HG03159 (cell line): ENCODE measurements around the gene ADA.
"Not testable (repeated sequence)": the region's sequence is repeated elsewhere in the genome, so short reads cannot be mapped to it uniquely, and the experiment has no call there.

Experiments
- ATAC-seq: cut with Tn5 transposase; IDR thresholded peaks from one replicate; pipeline ENCODE4 v1.9.1; 2021; ENCODE audit warnings: mild to moderate bottlenecking, moderate library complexity; ENCODE audit not compliant: unreplicated experiment

The ADA gene

DNA sequence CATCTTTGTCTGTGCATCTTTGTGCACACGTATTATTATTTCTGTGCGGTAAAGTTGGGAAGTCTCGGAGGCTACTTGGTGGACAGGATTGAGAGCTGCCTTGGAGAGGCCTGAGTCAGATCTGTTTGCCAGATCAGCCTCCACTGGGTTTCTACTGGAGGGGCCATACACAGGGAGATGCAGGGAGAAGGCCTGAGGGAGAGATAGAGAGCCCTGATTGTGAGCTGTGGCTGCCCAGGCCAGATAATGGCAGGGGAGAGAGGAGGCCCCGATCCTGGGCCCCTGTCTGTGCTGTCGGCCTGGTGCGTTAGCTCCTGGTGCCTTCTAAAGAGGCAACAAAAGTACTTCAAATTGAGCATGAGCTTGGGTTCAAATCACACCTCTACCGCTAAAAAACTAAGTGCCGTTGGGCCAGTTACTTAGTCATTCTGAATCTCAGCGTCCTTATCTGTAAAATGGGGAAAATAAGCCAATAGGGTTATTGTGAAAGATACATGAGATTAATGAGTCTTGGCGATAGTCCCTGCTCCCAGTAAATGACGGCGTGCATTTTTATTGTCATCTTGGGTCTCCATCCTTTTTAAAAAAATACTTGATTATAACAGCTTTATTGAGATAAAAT lies 27.6 kb upstream of the ADA start:
- ATAC-seq = no peak

DNA sequence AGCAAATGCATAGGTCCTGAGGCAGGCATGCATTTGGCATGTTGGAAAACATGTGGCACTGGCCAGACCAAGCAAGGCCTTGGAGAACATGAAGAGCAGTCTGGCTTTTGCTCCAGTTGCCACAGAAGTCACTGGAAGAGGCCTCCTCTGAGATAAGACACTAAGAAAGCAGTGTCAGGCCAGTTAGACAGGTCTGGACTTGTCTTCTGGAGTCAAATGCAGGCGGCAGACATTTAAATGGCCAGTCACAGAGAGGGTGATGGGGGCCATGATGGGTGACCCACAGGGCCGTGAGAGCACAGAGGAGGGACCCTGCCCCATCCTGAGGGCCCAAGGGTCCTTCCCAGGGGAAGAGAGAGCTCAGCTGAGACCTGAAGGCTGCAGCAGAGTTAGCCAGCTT lies 26.7 kb upstream of the ADA start:
- ATAC-seq = no peak

DNA sequence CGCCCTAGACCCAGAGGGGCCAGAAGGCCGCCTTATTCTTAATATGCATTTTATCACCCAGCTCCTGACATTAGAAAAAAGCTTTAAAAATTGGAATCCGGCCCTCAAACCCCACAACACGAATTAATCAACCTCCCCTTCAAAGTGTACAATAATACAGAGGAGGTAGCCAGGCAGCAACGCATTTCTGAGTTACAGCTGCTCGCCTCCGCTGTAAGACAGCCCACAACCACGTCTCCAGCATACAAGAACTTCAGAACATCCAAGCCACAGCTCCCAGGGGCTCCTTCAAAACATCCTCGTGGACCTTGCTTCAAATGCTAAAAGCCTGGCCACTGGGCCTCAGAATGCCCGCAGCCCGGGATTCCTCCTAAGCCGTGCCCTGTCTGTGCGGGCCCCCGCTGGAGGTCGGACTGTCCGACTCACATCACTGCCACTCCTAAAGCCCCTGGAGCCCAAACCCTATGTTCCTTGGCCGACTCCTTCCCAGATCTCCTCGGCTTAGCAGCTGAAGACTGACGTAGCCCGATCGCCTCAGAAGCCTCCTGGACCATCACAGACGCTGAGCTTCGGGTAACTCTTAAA lies 20.9 kb upstream of the ADA start:
- not testable (repeated sequence) for ATAC-seq

DNA sequence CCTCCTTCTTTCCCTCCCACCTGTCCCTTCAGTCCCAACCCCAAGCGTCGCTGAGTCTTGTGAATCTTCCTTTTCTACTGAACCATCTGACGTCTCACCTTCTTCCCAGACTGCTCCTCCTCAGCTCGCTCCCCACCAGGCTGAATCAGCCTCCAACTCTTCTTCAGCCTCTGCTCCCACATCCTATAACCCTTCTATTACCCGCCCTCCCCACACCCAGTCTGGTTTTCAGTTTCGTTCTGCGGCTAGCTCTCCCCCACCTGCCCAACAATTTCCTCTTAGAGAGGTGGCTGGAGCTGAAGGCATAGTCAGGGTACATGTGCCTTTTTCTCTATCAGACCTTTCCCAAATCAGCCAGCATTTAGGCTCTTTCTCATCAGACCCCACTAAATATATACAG lies 20.0 kb upstream of the ADA start:
- ATAC-seq = not testable (repeated sequence)

DNA sequence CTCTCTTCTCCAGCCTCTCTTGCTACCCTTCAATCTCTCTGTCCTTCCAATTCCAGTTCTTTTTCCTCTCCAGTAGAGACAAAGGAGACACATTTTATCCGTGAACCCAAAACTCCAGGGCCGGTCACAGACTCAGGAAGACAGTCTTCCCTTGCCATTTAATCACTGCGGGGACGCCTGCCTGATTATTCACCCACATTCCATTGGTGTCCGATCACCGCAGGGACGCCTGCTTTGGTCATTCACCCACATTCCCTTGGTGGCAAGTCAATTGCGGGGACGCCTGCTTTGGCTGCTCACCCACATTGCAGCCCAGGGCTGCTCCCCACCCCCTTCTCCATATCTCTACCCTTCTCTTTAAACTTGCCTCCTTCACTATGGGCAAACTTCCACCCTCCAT lies 19.4 kb upstream of the ADA start:
- not testable (repeated sequence) for ATAC-seq

DNA sequence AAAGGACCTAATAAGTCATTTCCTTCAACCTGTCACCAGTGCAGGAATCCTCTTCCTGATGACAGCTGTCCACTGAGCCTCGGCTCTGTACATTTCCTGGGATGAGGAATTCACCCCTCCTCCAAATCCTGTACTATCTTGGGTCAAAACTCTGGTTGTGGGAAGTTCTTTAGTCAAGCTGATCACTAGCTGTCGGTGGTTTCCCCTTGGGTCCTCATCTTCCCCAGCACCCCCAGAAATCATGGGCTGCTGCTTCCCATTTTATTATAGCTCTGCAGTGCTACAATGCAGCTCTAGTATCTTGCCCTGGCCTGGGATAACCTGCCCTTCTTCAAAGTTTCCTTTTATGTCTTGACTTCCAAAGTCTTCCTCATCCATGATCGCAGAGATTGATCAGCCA lies 14.6 kb upstream of the ADA start:
- ATAC-seq = no peak

DNA sequence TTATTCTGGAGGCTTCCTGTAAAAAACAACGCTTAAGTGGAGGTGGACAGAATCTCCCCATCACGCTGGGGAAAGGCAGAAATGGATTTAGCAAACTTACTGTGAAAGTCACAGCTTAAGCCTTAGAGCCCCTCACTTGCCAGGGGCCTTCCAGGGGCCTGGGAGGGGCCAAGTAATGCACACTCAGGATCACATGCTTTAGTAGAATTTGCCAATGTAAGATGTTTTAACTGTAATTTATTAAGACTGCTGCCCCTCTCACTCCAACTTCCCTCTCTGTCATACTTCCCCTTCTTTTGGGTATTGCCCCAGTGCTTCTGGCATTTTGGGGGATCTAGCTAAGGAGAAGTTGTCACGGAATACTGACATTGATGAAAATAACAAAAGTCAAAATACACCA lies 12.6 kb upstream of the ADA start:
- no peak for ATAC-seq

DNA sequence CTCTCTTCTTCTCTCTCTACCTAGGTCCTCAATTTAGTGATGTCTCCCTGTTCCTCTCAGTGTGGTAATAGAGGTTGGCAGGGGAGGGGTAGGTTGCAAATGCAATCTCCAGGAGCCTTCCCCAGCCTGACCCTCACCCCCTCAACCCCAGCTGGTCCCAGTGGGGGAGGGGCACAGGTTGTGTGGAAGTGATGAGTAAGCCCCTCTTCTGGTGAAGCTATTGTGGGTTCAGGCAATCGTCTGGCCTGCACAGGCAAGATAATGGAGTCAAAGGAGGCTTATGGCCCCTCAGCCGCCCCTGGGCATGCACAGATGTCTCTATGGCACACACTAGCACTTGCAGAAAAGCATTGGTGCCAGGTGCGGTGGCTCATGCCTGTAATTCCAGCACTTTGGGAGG lies 10.8 kb upstream of the ADA start:
- ATAC-seq = no peak

DNA sequence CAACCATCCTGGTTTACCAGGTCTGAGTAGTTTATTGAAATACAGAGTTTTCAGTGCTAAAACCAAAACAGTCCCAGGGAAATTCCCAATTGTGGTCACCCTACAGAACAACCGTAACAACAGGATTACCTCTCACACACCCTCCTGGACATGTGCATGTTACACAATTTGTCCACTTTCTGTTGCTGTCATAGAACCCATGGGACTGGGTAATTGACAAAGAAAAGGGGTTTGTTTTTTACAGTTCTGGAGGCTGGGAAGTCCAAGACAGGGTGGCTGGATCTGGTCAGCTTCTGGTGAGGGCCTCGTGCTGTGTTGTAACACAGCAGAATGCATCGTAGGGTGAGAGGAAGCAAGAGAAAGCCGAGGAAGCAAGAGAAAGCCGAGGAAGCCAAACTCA lies 9.1 kb upstream of the ADA start:
- no peak for ATAC-seq

DNA sequence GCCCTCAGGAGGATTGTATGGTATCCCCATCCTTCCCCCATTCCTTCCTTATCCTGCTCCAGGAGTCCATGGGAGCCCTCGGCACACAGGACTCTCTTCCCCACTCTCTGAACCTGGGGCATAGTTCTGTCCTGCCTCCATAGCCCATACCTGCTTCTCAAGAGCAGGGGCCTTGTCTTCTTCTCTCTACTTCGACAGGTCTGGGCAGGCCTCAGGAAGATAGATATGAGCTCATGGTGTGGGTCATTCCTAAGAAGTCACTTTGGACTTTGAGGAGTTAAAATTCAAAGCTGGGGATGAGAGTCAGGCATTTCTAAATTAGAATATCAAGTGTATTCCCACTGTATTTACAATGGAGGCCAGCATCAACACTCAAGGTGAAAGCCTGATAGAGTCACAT lies 8.4 kb upstream of the ADA start:
- no peak for ATAC-seq

DNA sequence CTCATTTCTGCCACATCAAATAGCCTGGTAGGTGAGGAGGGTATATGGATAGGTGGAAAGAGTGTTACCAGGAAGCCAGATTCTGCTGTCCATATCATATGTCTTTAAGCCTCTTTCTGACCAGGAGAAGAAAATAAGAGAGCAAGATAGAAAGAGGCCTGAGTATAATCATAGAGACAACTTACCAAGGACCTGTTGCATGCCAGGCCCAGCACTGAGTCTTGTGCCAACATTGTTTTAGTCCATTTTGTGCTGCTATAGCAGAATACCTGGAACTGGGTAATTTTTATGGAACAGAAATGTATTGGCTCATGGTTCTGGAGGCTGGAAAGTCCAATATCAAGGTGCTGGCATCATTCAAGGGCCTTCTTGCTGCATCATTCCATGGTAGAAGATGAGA lies 7.3 kb upstream of the ADA start:
- ATAC-seq = no peak

DNA sequence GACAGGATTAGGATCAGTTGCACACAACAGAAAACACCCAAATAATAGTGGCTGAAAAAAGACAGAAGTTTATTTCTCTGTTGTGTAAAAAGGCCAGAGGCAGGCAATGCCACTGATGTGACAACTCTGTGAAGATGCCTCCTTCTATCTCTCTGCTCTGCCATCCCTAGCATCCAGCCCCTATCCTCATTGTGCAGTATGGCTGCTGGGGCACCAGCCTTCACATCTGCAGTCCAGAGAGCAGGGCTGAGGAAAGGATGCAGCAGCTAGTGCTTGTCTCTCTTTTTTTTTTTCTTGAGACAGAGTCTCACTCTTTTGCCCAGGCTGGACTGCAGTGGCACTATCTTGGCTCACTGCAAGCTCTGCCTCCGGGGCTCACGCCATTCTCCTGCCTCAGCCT lies 6.4 kb upstream of the ADA start:
- ATAC-seq = no peak

DNA sequence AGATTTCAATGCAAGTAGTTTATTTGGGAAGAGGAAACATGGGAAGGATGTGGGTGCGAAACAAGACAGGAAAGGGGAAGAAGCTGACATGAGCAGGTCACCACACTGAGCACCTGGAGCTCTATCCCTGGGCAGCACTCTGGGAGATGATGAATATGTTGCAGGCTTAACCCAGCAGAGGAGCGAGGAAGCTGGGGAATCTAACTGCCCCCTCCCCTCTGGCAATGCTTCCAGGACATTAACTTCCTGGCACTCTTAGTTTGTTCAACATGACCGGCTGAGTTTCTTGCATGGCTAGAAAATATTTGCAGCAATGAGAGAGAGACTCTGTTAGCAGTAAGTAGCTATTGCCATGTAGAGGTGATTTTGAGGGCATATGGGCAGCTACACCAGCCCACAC lies 4.9 kb upstream of the ADA start:
- ATAC-seq = no peak

DNA sequence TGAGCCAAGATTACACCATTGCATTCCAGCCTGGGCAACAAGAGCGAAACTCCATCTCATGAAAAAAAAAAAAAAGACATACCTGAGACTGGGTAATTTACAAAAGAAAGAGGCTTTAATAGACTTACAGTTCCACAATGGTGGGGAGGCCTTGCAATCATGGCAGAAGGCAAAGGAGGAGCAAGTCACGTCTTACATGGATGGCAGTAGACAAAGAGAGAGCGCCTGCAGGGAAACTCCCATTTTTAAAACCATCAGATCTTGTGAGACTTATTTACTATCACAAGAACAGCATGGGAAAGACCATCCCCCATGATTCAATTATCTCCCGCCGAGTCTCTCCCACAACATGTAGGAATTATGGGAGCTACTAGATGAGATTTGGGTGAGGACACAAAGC lies 2.7 kb upstream of the ADA start:
- ATAC-seq = not testable (repeated sequence)

DNA sequence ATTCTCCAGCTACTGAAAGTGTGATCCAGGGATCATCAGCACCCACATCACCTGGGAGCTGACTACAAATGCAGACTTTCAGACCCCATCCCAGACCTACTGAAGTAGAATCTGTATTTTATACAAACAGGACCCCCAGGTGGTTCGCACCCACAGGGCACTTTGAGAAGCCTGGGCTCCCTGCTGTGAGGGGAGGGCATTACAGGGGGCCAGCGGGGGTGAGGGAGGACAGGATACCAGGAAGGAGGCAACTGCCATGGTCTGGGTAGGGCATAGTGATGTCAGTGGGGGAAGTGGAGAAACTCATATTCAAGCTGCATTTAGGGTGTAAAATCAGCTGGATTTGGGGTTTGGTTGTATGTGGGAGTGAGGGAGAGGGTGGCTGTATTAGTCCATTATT lies 2.0 kb upstream of the ADA start:
- ATAC-seq = no peak

DNA sequence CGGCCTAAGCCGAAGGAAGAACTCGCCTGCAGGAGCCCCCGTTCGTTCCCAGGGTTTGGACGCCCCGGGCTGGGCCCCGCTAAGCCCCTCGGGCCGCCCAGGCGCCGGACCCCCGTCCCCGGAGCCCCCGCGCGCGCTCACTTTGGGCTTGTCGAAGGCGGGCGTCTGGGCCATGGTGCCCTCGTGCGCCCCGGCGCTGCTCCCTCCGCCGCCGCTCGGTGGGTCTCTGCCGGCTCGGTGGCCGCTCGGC lies 140 bp downstream of the ADA start:
- peak; percentile 6 for ATAC-seq

DNA sequence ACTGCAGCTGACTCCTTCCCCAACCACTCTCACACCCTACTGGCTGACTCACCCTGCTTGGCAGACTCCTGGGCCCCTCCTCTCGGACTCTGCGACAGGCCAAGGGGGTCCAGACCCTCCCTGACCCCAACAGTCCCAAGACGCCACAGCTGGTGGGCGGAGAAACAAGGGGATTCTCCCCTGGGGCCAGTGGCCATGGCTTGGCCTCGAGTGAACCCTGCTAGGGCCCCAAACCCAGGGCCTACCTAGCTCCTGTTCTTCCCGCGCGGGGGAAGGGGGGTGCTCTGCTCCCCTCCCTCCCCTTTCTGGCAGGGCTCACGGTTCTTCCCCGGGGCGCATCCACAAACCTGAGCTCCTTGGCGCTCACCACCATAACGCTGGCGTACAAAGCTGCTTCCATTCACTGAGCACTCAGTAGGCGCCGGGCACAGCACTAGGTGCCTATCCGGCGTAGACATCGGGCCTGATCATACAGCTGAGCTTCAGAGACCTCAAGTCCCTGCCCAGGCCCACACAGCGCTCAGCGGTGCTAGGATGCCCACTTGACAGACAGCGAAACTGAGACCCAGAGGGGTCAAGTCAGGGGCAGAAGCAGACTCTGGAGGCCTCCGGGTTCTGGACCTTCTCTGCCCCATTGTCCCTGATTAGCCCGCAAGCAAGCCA lies 597 bp downstream of the ADA start:
- peak; percentile 6 for ATAC-seq

DNA sequence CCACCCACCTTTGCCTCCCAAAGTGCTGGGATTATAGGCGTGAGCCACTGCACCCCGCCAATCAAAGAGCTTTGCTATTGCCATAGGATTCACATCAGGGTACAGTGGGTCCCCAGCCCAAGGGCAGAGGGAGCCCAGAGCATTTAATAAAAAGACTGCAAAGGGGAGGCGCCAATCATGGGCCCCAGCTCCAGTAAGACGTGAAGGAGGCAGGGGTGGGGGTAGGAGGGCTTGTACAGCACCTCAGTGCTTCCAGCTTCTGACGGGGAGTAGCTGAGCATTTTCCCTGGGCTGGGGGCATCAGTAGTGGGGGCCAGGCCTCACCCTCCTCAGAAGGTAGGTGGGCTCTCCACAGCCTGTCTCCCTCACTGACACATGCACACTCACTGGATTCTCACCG lies 1.5 kb downstream of the ADA start:
- no peak for ATAC-seq

DNA sequence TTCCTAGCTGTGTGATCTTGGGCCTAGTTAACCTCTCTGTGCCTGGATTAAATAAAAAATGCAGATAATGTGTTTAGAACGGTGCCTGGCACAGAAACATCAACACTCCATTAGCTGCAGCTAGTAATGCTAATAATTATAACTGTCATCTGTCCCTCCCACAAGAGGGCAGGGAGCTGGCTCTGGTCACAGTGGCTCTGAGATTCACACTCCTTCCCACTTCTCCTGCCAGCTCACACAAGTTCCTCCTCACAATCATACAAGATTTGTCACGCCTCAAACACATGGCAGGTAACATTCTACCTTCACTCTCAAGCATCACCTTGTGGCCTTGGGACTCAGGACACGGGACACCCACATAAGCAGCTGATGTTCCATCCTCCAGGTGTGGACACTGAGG lies 2.4 kb downstream of the ADA start:
- ATAC-seq = no peak

DNA sequence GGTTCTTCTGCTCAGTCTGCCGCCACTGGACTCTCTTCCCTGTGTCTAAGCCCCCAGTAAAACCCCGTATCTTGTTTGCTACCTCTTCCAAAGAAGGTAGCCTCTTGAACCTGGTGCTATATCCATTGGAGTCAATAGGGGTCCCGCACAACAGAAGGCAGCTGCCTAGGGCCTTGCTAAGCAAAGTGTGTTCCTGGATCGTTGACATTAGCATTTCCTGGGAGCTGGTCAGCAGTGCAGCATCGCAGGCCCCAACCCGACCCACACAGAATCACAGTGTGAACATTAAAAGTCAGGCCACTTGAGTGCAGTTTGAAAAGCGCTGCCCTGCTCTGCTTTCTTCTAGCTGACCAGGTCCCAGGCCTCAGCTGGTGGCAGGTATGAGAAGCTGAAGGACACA lies 2.9 kb downstream of the ADA start:
- no peak for ATAC-seq

DNA sequence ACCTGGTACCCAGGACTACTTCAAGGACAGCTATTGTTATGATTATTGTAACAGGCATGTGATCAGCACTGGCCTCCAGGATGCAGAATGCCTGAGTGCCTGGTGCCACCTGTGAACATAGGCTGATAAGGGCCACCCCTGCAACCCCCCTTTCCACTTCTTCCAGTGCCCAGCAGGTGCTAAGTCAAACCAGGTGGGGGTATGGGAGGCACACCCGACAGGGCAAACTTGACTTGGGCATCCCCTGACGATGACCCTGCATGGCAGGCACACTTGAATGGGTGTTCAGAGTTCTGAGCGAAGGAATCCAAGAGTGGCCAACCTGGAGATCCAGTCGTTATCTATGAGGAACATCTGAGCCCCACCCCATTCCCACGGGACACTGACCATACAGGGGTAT lies 3.4 kb downstream of the ADA start:
- no peak for ATAC-seq

DNA sequence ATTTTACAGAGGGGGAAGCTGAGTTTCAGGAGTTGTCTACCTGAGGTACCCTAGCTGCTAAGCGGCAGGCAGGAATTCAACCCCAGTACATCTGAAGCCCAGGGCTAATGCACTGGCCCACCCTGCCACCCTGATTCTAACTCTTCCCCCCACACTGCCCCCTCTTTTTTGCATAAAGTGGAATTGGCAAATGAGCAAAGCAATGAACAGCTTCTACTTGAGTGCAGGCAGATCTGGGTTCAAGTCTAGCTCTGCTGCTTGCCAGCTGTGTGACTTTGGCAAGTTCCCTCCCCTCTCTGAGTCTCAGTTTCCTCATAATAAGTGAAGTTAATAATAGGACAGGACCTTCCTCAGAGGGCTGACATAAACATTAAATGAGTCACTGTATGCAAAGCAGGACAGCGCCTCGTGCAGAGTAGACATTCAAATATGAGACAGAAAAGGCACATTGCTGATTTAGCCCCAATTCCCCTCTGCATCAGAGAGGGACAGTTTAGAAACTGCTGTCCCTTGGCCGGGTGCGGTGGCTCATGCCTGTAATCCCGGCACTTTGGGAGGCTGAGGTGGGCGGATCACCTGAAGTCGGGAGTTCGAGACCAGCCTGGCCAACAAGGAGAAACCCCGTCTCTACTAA lies 4.7 kb downstream of the ADA start:
- ATAC-seq = peak; percentile 64
